ENCODE results near the gene NCAM1. TPM values are rescaled to one million over a fixed set of nuclear protein-coding genes. Genes with fewer than 3 reads are reported as not detected.

NCAM1 gene
- total and polyA plus RNA-seq, 9 of the 15 experiments (the other 6 are each of a cell fraction or from before 2014, with no cell fraction given): 0.09 to 0.23 TPM; not detected in 7

- no peak for TF ChIP-seq HEY1 (CRISPR knock-in tag; IDR thresholded peaks at IDR 0.05; ENCODE audit: borderline replicate concordance)
- no peak for TF ChIP-seq PHF20 (IDR thresholded peaks at IDR 0.05; ENCODE audit: partially characterized antibody)
- no peak for TF ChIP-seq ZFP36 (IDR thresholded peaks at IDR 0.05; ENCODE audit: low read depth, low read length, partially characterized antibody)
Measured at GRCh38 chr11:113286009-113286408, 324.8 kb downstream of the NCAM1 start (continued).

- WGBS (ENCODE audit: insufficient coverage, low coverage, missing lambda C conversion rate): 1% methylated on average over 11 of the region's 11 CpGs
- ATAC-seq (no peak), DNase-seq (ENCODE audit: extremely low read depth in 1 of 4, low spot score in 3 of 4) (no peak), FAIRE-seq (no peak)
- no peaks in the 10 kb centered on the region for H3K79me2 ChIP-seq (ENCODE audit: control insufficient read depth, insufficient read depth, low read length)
- peaks cover 2 to 41% of the 10 kb centered on the region in 2 experiments; a peak in 3 of 5 replicates for H3K27me3 ChIP-seq (ENCODE audit: control insufficient read depth in 2 of 2, insufficient read depth in 2 of 2, low read length in 2 of 2)
- CTCF ChIA-PET (ENCODE audit: low intra/inter-chr PET ratio): no interaction called here
- POLR2A ChIA-PET: interaction anchor here (0.7 kb wide), 1 partner anchor 17 kb away, joined by 3 read pairs; no protein-coding TSS in a partner anchor
- H3K4me1 ChIP-seq (replicated peaks in 1 of 2; ENCODE audit: control insufficient read depth in 2 of 2, insufficient read depth in 2 of 2, low read length in 2 of 2): no peaks in the 10 kb centered on the region
- TF ChIP-seq XRCC4 (IDR thresholded peaks at IDR 0.05; ENCODE audit: extremely low read depth, insufficient read depth, insufficient read length): no peak
- TF ChIP-seq PRDM10 (IDR thresholded peaks at IDR 0.05; ENCODE audit: partially characterized antibody): no peak
- no peak for TF ChIP-seq GATA2 (CRISPR knock-in tag; IDR thresholded peaks at IDR 0.05)
- no peak for TF ChIP-seq ZNF696 (CRISPR knock-in tag; conservative IDR thresholded peaks at IDR 0.05)
- TF ChIP-seq ATF2 (CRISPR knock-in tag; IDR thresholded peaks at IDR 0.05): no peak
- intact Hi-C loops (cut with micrococcal nuclease) (loop anchor here (5.0 kb wide), 2 partner anchors 1000 to 1065 kb away; no protein-coding TSS in a partner anchor), in situ Hi-C loops (cut with MboI) (loop anchor here (10.0 kb wide), 1 partner anchor 702 kb away; no protein-coding TSS in a partner anchor)
- no peak overlapping the region for H3K4me3 ChIP-seq
- H3K4me2 ChIP-seq (ENCODE audit: insufficient read depth, low read length): no peak overlapping the region
- H3K27ac ChIP-seq (ENCODE audit: extremely low read depth, low read depth, low read length): no peak overlapping the region
- no TSS peak for BruUV-seq (replicated peaks)
- no peaks in the 10 kb centered on the region for H3K9me1 ChIP-seq (ENCODE audit: control insufficient read depth, insufficient read depth, low read length)
- H3K9ac ChIP-seq (ENCODE audit: insufficient read depth in 1 of 2, low read depth in 2 of 2, low read length in 2 of 2): no peak overlapping the region
- H3K9me3 ChIP-seq (replicated peaks; ENCODE audit: control insufficient read depth, insufficient read depth, low read depth, low read length): no peaks in the 10 kb centered on the region
- H4K20me1 ChIP-seq (replicated peaks; ENCODE audit: control insufficient read depth, insufficient read depth, low read length): no peaks in the 10 kb centered on the region; the same call in 1 of the 2 replicates
- no peak overlapping the region for H2AFZ ChIP-seq (ENCODE audit: low read depth, low read length)
- H3K36me3 ChIP-seq (ENCODE audit: control insufficient read depth, insufficient read depth, low read length): no peaks in the 10 kb centered on the region
Measured at GRCh38 chr11:113286509-113287497, 325.6 kb downstream of the NCAM1 start.

Measured in K562 (cell line).